ENCODE measurements around the gene PLD2.

The PLD2 gene

DNA sequence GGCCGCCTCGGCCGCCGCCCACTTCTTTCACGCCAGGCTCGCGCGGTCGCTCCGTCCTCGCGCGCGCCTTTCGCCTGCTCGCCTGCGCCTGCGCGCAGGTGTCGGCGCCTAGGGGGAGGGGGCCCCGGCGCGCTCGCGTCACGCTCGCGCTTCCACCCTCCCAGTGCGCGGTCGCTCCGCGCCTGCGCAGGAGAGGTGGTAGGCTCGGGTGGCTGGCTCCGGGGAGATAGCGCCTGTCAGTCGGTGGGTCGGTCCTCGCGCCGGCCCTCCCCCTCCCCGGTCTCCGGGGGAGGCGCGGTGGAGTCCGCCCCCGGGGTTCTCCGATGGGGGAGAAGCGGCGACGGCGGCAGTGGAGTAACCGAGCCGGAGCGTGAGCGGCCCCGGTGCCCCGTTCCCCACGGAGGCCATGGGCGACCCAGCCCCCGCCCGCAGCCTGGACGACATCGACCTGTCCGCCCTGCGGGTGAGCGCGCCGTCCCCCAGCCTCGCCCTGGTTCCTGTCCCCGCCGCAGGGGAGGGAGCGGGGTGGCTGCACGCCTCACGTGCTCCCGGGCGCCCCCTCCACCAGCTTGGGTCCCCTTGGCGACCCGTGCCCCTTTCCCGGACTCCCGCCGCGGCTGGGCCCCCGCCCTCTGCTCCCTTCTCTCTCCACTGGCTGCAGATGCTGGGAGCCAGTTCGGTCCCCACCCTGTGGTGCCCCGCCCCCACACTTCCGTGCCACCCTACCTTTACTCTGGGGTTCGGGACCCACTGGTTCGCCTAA is 26.4 kb downstream of the PLD2 start, which contains the start of gene MINK1:
Gene MINK1, plus strand, starts transcription at position 163 of the 763 bp plus-strand sequence. Its CDS starts 244 bp downstream, at position 407.
- H2AFZ ChIP-seq (ENCODE audit: low read depth) = no peak within 1 kb of the TSS; the same call in 1 of the 2 replicates
- TF ChIP-seq, protein P1, sequence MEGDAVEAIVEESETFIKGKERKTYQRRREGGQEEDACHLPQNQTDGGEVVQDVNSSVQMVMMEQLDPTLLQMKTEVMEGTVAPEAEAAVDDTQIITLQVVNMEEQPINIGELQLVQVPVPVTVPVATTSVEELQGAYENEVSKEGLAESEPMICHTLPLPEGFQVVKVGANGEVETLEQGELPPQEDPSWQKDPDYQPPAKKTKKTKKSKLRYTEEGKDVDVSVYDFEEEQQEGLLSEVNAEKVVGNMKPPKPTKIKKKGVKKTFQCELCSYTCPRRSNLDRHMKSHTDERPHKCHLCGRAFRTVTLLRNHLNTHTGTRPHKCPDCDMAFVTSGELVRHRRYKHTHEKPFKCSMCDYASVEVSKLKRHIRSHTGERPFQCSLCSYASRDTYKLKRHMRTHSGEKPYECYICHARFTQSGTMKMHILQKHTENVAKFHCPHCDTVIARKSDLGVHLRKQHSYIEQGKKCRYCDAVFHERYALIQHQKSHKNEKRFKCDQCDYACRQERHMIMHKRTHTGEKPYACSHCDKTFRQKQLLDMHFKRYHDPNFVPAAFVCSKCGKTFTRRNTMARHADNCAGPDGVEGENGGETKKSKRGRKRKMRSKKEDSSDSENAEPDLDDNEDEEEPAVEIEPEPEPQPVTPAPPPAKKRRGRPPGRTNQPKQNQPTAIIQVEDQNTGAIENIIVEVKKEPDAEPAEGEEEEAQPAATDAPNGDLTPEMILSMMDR (conservative IDR thresholded peaks at IDR 0.05; ENCODE audit: low read depth, low read length) = no peak
- H3K27ac ChIP-seq = no peak within 1 kb of the TSS
- peaks cover 7% of the 10 kb centered on the region for H3K4me1 ChIP-seq (ENCODE audit: low read depth, poor library complexity, severe bottlenecking)
- no peaks in the 10 kb centered on the region for H3K36me3 ChIP-seq (ENCODE audit: insufficient read depth)
- no peaks in the 10 kb centered on the region for H3K27me3 ChIP-seq (ENCODE audit: insufficient read depth, low read depth)
- no peak within 1 kb of the TSS for H3K4me3 ChIP-seq (IDR thresholded peaks at IDR 0.05; ENCODE audit: insufficient read depth, low read depth, low read length)
- no peaks in the 10 kb centered on the region for H4K20me1 ChIP-seq (ENCODE audit: insufficient read depth)
- peak within 1 kb of the TSS; percentile 33; the same call in 1 of the 2 replicates for H3K4me2 ChIP-seq
- no peaks in the 10 kb centered on the region for H3K79me2 ChIP-seq (ENCODE audit: insufficient read depth, low read depth)
- H3K9ac ChIP-seq = peak within 1 kb of the TSS; percentile 25; the same call in 1 of the 2 replicates

DNA sequence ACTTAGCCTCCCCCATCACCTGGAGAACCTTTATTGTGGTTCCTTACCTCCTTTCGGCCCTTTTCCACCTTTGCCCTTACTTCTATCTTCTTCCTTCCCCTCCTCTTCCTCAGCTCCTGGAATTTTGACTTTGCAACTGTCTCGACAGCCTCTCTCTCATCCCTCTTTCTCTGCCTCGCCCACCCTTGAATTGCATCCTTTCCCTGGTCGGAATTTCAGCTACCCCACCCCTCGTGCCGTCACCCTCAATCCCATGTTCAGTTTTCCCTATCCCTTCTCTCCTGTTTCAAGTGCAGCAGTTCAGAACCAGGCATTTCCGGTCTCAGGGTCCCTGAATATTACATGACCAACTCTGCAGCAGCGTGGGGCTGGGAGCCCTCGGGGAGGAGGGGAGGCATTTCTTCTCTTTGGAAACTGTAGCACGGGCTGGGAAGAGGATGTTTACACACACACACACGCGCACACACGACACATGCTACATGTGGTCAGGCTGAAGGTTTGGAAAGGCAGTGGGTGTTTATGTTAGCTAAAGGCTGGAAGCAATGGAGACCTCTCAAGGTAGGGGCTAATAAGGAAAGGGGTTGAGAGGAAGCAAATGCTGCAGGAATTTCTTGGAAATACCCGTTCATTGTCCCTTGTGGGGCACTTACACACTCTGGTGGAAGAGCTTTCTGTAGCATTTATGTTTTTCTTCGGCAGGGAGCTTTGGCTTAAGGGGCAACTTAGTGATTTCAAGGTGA is 27.2 kb downstream of the PLD2 start:
- Histone ChIP-seq H3K4me2 (peak overlapping the region; percentile 33; the same call in 1 of the 2 replicates), H3K9ac (peak overlapping the region; percentile 25; the same call in 1 of the 2 replicates), H2AFZ (ENCODE audit: low read depth) (no peak overlapping the region), H3K4me3 (IDR thresholded peaks at IDR 0.05; ENCODE audit: insufficient read depth, low read depth, low read length) (no peak overlapping the region), H4K20me1 (ENCODE audit: insufficient read depth) (no peaks in the 10 kb centered on the region), H3K36me3 (ENCODE audit: insufficient read depth) (no peaks in the 10 kb centered on the region), H3K4me1 (ENCODE audit: low read depth, poor library complexity, severe bottlenecking) (peaks cover 7% of the 10 kb centered on the region), H3K79me2 (ENCODE audit: insufficient read depth, low read depth) (no peaks in the 10 kb centered on the region), H3K27ac (no peak overlapping the region), H3K27me3 (ENCODE audit: insufficient read depth, low read depth) (no peaks in the 10 kb centered on the region)
- TF ChIP-seq, protein P1 (conservative IDR thresholded peaks at IDR 0.05; ENCODE audit: low read depth, low read length) = no peak

DNA sequence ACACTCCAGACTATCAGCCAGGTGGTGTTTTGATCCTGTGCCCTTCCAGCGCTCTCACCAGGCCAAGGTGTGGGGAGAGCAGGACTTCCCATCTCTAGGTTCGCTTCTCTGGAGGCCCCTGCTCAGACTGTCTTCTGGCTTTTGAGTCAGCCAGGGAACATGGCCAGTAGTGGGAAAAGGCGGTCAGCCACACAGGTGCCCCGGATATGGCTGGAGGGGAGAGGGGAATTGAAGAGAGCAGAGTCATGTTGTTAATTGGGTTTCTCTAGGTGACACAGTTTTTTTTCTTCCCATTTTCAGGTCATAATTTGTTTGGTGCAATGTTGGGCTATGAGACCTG is 27.7 kb downstream of the PLD2 start:
- Histone ChIP-seq H3K4me3 (IDR thresholded peaks at IDR 0.05; ENCODE audit: insufficient read depth, low read depth, low read length) (no peak overlapping the region), H2AFZ (ENCODE audit: low read depth) (no peak overlapping the region), H3K27ac (no peak overlapping the region), H3K79me2 (ENCODE audit: insufficient read depth, low read depth) (no peaks in the 10 kb centered on the region), H3K4me1 (ENCODE audit: low read depth, poor library complexity, severe bottlenecking) (peaks cover 7% of the 10 kb centered on the region), H3K27me3 (ENCODE audit: insufficient read depth, low read depth) (no peaks in the 10 kb centered on the region), H3K9ac (no peak overlapping the region), H3K36me3 (ENCODE audit: insufficient read depth) (no peaks in the 10 kb centered on the region), H4K20me1 (ENCODE audit: insufficient read depth) (no peaks in the 10 kb centered on the region), H3K4me2 (no peak overlapping the region)
- TF ChIP-seq, protein P1 (conservative IDR thresholded peaks at IDR 0.05; ENCODE audit: low read depth, low read length) = no peak

DNA sequence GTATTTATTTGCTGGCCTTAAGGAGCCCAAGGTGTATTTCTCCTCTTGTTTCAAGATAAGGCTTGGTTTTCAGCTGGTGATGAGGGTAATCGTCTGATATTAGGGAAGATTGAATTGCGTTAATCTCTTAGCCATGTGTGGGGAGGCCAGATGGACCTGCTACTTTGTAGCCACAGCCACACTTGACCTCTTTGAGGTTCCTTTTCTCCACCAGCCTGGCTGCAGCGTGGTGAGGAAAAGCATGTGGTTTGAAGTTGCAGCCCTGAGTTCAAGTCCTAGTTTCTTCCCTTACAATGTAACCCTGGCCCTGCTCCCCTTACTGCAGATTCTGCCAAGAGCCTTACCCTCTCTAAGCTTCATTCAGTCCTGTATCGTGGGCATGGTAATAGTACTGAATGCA is 29.3 kb downstream of the PLD2 start:
- H2AFZ ChIP-seq (ENCODE audit: low read depth) = no peak overlapping the region
- no peaks in the 10 kb centered on the region for H3K36me3 ChIP-seq (ENCODE audit: insufficient read depth)
- H3K4me2 ChIP-seq = no peak overlapping the region
- H3K27me3 ChIP-seq (ENCODE audit: insufficient read depth, low read depth) = no peaks in the 10 kb centered on the region
- H3K4me3 ChIP-seq (IDR thresholded peaks at IDR 0.05; ENCODE audit: insufficient read depth, low read depth, low read length) = no peak overlapping the region
- H3K27ac ChIP-seq = no peak overlapping the region
- H4K20me1 ChIP-seq (ENCODE audit: insufficient read depth) = no peaks in the 10 kb centered on the region
- TF ChIP-seq, protein P1 (conservative IDR thresholded peaks at IDR 0.05; ENCODE audit: low read depth, low read length) = no peak
- peaks cover 7% of the 10 kb centered on the region for H3K4me1 ChIP-seq (ENCODE audit: low read depth, poor library complexity, severe bottlenecking)
- no peaks in the 10 kb centered on the region for H3K79me2 ChIP-seq (ENCODE audit: insufficient read depth, low read depth)
- H3K9ac ChIP-seq = no peak overlapping the region

Measured in KMS-11 (cell line).